HS-27A (cell line): ENCODE results near the gene BCKDHB.
A peak's percentile ranks its signal among the peaks of the same experiment; 100 is the strongest.
"Not testable (repeated sequence)": the region's sequence is repeated elsewhere in the genome, so short reads cannot be mapped to it uniquely, and the experiment has no call there.

Experiments
- DNase-seq: peaks from one replicate; pipeline ENCODE4 v3.0.0-alpha.2; 2012; ENCODE audit warnings: low read depth, missing footprints

The BCKDHB gene

GRCh38 chr6:80263585-80263984 is 157.1 kb downstream of the BCKDHB start:
- DNase-seq = no peak

- no peak for DNase-seq
Observed at GRCh38 chr6:80268865-80269730, 162.6 kb downstream of the BCKDHB start.

- DNase-seq = no peak
Observed at GRCh38 chr6:80271074-80271473, 164.6 kb downstream of the BCKDHB start.

- DNase-seq = no peak
Observed at GRCh38 chr6:80272988-80273387, 166.5 kb downstream of the BCKDHB start.

- DNase-seq = no peak
Observed at GRCh38 chr6:80276861-80277260, 170.4 kb downstream of the BCKDHB start.

- no peak for DNase-seq
Observed at GRCh38 chr6:80277501-80277900, 171.0 kb downstream of the BCKDHB start.

GRCh38 chr6:80280262-80281010 is 174.0 kb downstream of the BCKDHB start:
- DNase-seq = no peak

- DNase-seq = peak; percentile 5
Observed at GRCh38 chr6:80282913-80283554, 176.6 kb downstream of the BCKDHB start.

GRCh38 chr6:80287112-80287511 is 180.6 kb downstream of the BCKDHB start:
- no peak for DNase-seq

- no peak for DNase-seq
Observed at GRCh38 chr6:80287607-80288006, 181.1 kb downstream of the BCKDHB start.

GRCh38 chr6:80289727-80290126 is 183.3 kb downstream of the BCKDHB start:
- no peak for DNase-seq

GRCh38 chr6:80294531-80294930 is 188.1 kb downstream of the BCKDHB start:
- not testable (repeated sequence) for DNase-seq

GRCh38 chr6:80302716-80303115 is 196.2 kb downstream of the BCKDHB start:
- DNase-seq = no peak

- no peak for DNase-seq
Observed at GRCh38 chr6:80304014-80304413, 197.5 kb downstream of the BCKDHB start.

- DNase-seq = no peak
Observed at GRCh38 chr6:80314531-80314930, 208.1 kb downstream of the BCKDHB start.

GRCh38 chr6:80316686-80317231 is 210.3 kb downstream of the BCKDHB start:
- no peak for DNase-seq

GRCh38 chr6:80319196-80319595 is 212.7 kb downstream of the BCKDHB start:
- DNase-seq = no peak

GRCh38 chr6:80321011-80321410 is 214.5 kb downstream of the BCKDHB start:
- no peak for DNase-seq

- DNase-seq = no peak
Observed at GRCh38 chr6:80325742-80326141, 219.3 kb downstream of the BCKDHB start.

GRCh38 chr6:80328652-80329051 is 222.2 kb downstream of the BCKDHB start:
- no peak for DNase-seq

GRCh38 chr6:80329496-80329895 is 223.0 kb downstream of the BCKDHB start:
- DNase-seq = no peak

- no peak for DNase-seq
Observed at GRCh38 chr6:80330961-80331360, 224.5 kb downstream of the BCKDHB start.
